H1 (cell line): ENCODE data around the gene SPEM1. TPM values are rescaled to one million over a fixed set of nuclear protein-coding genes. Genes with fewer than 3 reads are reported as not detected.

Source experiments
- CTCF ChIA-PET: fragments of 300-600 bp; sonication (Branson Sonifier 250); formaldehyde crosslinking; loops from one replicate; lab custom pipeline; 2021; ENCODE audit not compliant: partially characterized antibody; lab: Charles Lee
- POLR2A ChIA-PET: fragments of 300-600 bp; sonication (Branson Sonifier 250); formaldehyde crosslinking; loops from one replicate; lab custom pipeline; 2021; ENCODE audit warnings: inconsistent platforms; ENCODE audit not compliant: partially characterized antibody; lab: Charles Lee
- DNase-seq, 2 experiments: peaks; one replicate each; pipeline versions ENCODE4 v3.0.0 to v3.0.0-alpha.2; 2010 to 2022; ENCODE audit warnings: low spot score in 2 of 2, low read depth in 1 of 2, mixed read lengths in 1 of 2
- FAIRE-seq: peaks from 2 replicates; lab custom pipeline; 2011; peaks lifted over from hg19 to GRCh38; lab: Jason Lieb, UNC
- H2AFZ ChIP-seq: 2 replicates; pipeline ENCODE4 v1.8.1; 2012; ENCODE audit warnings: low read length, inconsistent platforms
- H2AK5ac ChIP-seq: 2 replicates; pipeline ENCODE4 v1.6.1; 2013; ENCODE audit warnings: low read depth, low read length
- H2BK120ac ChIP-seq: replicated peaks from 2 replicates; pipeline ENCODE3; 2013; ENCODE audit warnings: low read depth, low read length, inconsistent platforms
- H2BK12ac ChIP-seq: 2 replicates; pipeline ENCODE4 v1.6.1; 2013; ENCODE audit warnings: low read depth, low read length
- H2BK15ac ChIP-seq: 2 replicates; pipeline ENCODE4 v1.6.1; 2013; ENCODE audit warnings: low read length
- H2BK20ac ChIP-seq: 2 replicates; pipeline ENCODE4 v1.6.1; 2013; ENCODE audit warnings: low read length
- H2BK5ac ChIP-seq: 2 replicates; pipeline ENCODE4 v1.6.1; 2013; ENCODE audit warnings: low read depth, low read length
- H3K14ac ChIP-seq: 2 replicates; pipeline ENCODE4 v1.6.1; 2013; ENCODE audit warnings: inconsistent platforms; ENCODE audit not compliant: insufficient read length
- H3K18ac ChIP-seq: 2 replicates; pipeline ENCODE4 v1.6.1; 2013; ENCODE audit warnings: low read length; ENCODE audit errors: extremely low read depth
- H3K23ac ChIP-seq: 2 replicates; pipeline ENCODE4 v1.6.1; 2013; ENCODE audit warnings: inconsistent platforms; ENCODE audit not compliant: insufficient read length
- H3K23me2 ChIP-seq: 2 replicates; pipeline ENCODE4 v1.6.1; 2013; ENCODE audit warnings: low read depth, low read length
- H3K27ac ChIP-seq: 2 replicates; pipeline ENCODE4 v1.6.1; 2011; ENCODE audit warnings: low read depth, low read length, inconsistent platforms
- H3K27me3 ChIP-seq, 4 experiments: replicated peaks in 1 of 4; 1 replicate in 1 of 4; 2 replicates in 3 of 4; pipeline versions ENCODE4 v1.6.1 to v1.8.1; 2011 to 2013; ENCODE audit warnings: low read length in 3 of 4, mild to moderate bottlenecking in 3 of 4, inconsistent platforms in 2 of 4, mixed read lengths in 2 of 4, moderate library complexity in 1 of 4; ENCODE audit not compliant: control insufficient read depth in 3 of 4, insufficient read depth in 3 of 4; ENCODE audit errors: extremely low read depth in 1 of 4
- H3K36me3 ChIP-seq, 4 experiments: 2 replicates each; pipeline versions ENCODE4 v1.6.1 to v1.8.1; 2011 to 2013; ENCODE audit warnings: mild to moderate bottlenecking in 4 of 4, low read length in 3 of 4, moderate library complexity in 2 of 4, control low read depth in 1 of 4, inconsistent platforms in 1 of 4; ENCODE audit not compliant: insufficient read depth in 4 of 4, control insufficient read depth in 2 of 4
- H3K4ac ChIP-seq: replicated peaks from 2 replicates; pipeline ENCODE3; 2013; ENCODE audit warnings: low read length, low read depth, mixed read lengths, inconsistent platforms; ENCODE audit not compliant: insufficient read length
- H3K4me1 ChIP-seq, 4 experiments: replicated peaks in 1 of 4; 1 replicate in 1 of 4; 2 replicates in 3 of 4; pipeline versions ENCODE4 v1.6.1 to v1.8.1; 2011 to 2013; ENCODE audit warnings: low read length in 3 of 4, inconsistent platforms in 2 of 4, mixed read lengths in 1 of 4; ENCODE audit not compliant: insufficient read depth in 4 of 4, control insufficient read depth in 3 of 4
- H3K4me2 ChIP-seq, 2 experiments: 2 replicates each; pipeline versions ENCODE4 v1.6.1 to v1.8.1; 2011 to 2013; ENCODE audit warnings: low read depth in 2 of 2, low read length in 2 of 2, control low read depth in 1 of 2, inconsistent platforms in 1 of 2, mild to moderate bottlenecking in 1 of 2; ENCODE audit not compliant: insufficient read depth in 1 of 2
- H3K4me3 ChIP-seq, 4 experiments: fragments of 200-600, 300-600 bp in 1 of 4; sonication (generic), shearing (Covaris generic), sonication (Bioruptor Twin) in 1 of 4; 2 replicates each; pipeline versions ENCODE4 v1.5.1 to v1.8.1; 2011 to 2016; ENCODE audit warnings: low read length in 4 of 4, low read depth in 3 of 4, control low read depth in 2 of 4, inconsistent platforms in 2 of 4, mild to moderate bottlenecking in 2 of 4, mixed read lengths in 1 of 4, moderate library complexity in 1 of 4; ENCODE audit not compliant: insufficient read depth in 2 of 4; ENCODE audit errors: extremely low read depth in 1 of 4
- H3K56ac ChIP-seq: replicated peaks from 2 replicates; pipeline ENCODE3; 2013; ENCODE audit warnings: low read depth, mild to moderate bottlenecking, mixed read lengths, low read length, inconsistent platforms; ENCODE audit not compliant: insufficient read length
- H3K79me1 ChIP-seq: 2 replicates; pipeline ENCODE4 v1.6.1; 2013; ENCODE audit warnings: low read depth, low read length, control low read depth
- H3K79me2 ChIP-seq, 2 experiments: 2 replicates each; pipeline versions ENCODE4 v1.6.1 to v1.8.1; 2012 to 2013; ENCODE audit warnings: low read length in 2 of 2, mild to moderate bottlenecking in 2 of 2, inconsistent platforms in 1 of 2; ENCODE audit not compliant: insufficient read depth in 2 of 2, control insufficient read depth in 1 of 2
- H3K9ac ChIP-seq, 4 experiments: replicated peaks in 1 of 4; 1 replicate in 1 of 4; 2 replicates in 3 of 4; pipeline versions ENCODE4 v1.6.1 to v1.8.1; 2011 to 2013; ENCODE audit warnings: low read depth in 3 of 4, low read length in 3 of 4, control low read depth in 2 of 4, mild to moderate bottlenecking in 2 of 4, moderate library complexity in 2 of 4, inconsistent platforms in 1 of 4; ENCODE audit errors: extremely low read depth in 1 of 4
- H3K9me3 ChIP-seq, 2 experiments: 2 replicates each; pipeline versions ENCODE4 v1.6.1 to v1.8.1; 2012 to 2013; ENCODE audit warnings: mild to moderate bottlenecking in 2 of 2, moderate library complexity in 2 of 2, control low read depth in 1 of 2, inconsistent platforms in 1 of 2, low read depth in 1 of 2, low read length in 1 of 2, mixed read lengths in 1 of 2; ENCODE audit not compliant: insufficient read depth in 2 of 2
- H4K20me1 ChIP-seq, 2 experiments: replicated peaks in 1 of 2; 2 replicates each; pipeline versions ENCODE3 to v1.8.1; 2011 to 2013; ENCODE audit warnings: inconsistent platforms in 2 of 2, low read length in 2 of 2, mild to moderate bottlenecking in 1 of 2; ENCODE audit not compliant: insufficient read depth in 2 of 2, control insufficient read depth in 1 of 2
- H4K5ac ChIP-seq: 2 replicates; pipeline ENCODE4 v1.6.1; 2013; ENCODE audit warnings: low read length, low read depth, mixed read lengths, inconsistent platforms; ENCODE audit not compliant: insufficient read length
- H4K8ac ChIP-seq: 2 replicates; pipeline ENCODE4 v1.8.0; 2013; ENCODE audit warnings: mild to moderate bottlenecking, moderate library complexity, low read length, inconsistent platforms; ENCODE audit not compliant: insufficient read depth; ENCODE audit errors: extremely low read depth
- H4K91ac ChIP-seq: replicated peaks from 2 replicates; pipeline ENCODE3; 2013; ENCODE audit warnings: low read length, mixed read lengths, inconsistent platforms; ENCODE audit not compliant: insufficient read length
- BCL11A ChIP-seq, 2 experiments: IDR thresholded peaks; one replicate each; pipeline ENCODE4 v1.6.1; 2011; ENCODE audit warnings: low read depth in 2 of 2, low read length in 2 of 2, mild to moderate bottlenecking in 2 of 2
- CBX5 ChIP-seq: fragments of 300-800, 300-1000 bp; sonication (generic); IDR thresholded peaks from 2 replicates; pipeline ENCODE4 v1.7.1; 2016; ENCODE audit warnings: antibody characterized with exemption, low read length, low read depth
- CBX8 ChIP-seq: fragments of 300-800, 300-1000 bp; sonication (generic); IDR thresholded peaks from 2 replicates; pipeline ENCODE4 v1.7.1; 2016; ENCODE audit warnings: low read depth, low read length, borderline replicate concordance
- CREB1 ChIP-seq: IDR thresholded peaks from 2 replicates; pipeline ENCODE4 v1.6.1; 2012; ENCODE audit warnings: inconsistent platforms
- HDAC2 ChIP-seq, 2 experiments: fragments of 300-600 bp in 1 of 2; sonication (generic) in 1 of 2; IDR thresholded peaks; 2 replicates each; pipeline ENCODE4 v1.6.1; 2011 to 2012; ENCODE audit warnings: low read depth in 2 of 2, low read length in 2 of 2, mild to moderate bottlenecking in 2 of 2, moderate library complexity in 2 of 2, borderline replicate concordance in 1 of 2, inconsistent platforms in 1 of 2
- KDM5A ChIP-seq: fragments of 200-600 bp; IDR thresholded peaks from 2 replicates; pipeline ENCODE4 v1.7.1; 2012; ENCODE audit warnings: mild to moderate bottlenecking, low read length, inconsistent platforms, mixed read lengths
- NRF1 ChIP-seq: IDR thresholded peaks from 2 replicates; pipeline ENCODE4 v1.6.1; 2011; ENCODE audit warnings: mild to moderate bottlenecking, low read depth, low read length, improper control_type of control experiment
- SP2 ChIP-seq: IDR thresholded peaks from 2 replicates; pipeline ENCODE4 v1.6.1; 2012; ENCODE audit warnings: mild to moderate bottlenecking, low read length, inconsistent platforms
- WGBS, 2 experiments: shearing (Covaris generic) in 1 of 2; methylation state at CpG; one replicate each; pipeline versions ENCODE4 v1.1.6 to v1.1.7; 2013 to 2015; ENCODE audit warnings: low lambda C conversion rate in 2 of 2, mixed read lengths in 2 of 2, inconsistent platforms in 1 of 2, low coverage in 1 of 2, missing lambda C conversion rate in 1 of 2; ENCODE audit not compliant: insufficient replicate concordance in 2 of 2, insufficient coverage in 1 of 2, insufficient read length in 1 of 2; ENCODE audit errors: extremely low coverage in 1 of 2, missing lambda C conversion rate in 1 of 2; 5-methylcytosine and 5-hydroxymethylcytosine counted together
- polyA plus RNA-seq, 7 experiments: library from polyadenylated mRNA; depleted of rRNA in 3 of 7; stranded (reverse) in 5 of 7; unstranded in 2 of 7; fragments of >200 nt in 5 of 7; fragments of 200-250 nt in 2 of 7; gene quantifications; 1 replicate in 5 of 7; 2 replicates in 1 of 7; 4 replicates in 1 of 7; pipeline versions ENCODE4 v1.2.1 to v1.2.3, GENCODE V29; 2011 to 2013; ENCODE audit warnings: missing spikeins in 2 of 7, mixed read lengths in 2 of 7
- total RNA-seq: library from RNA; stranded (reverse); fragmentation: NEBNext Ultra II Directional; extraction: Animal tissue kit (Norgen Biotek cat#: 25700); gene quantifications from 2 replicates; pipeline ENCODE4 v1.2.1, GENCODE V29; 2021

SPEM1 gene
- total and polyA plus RNA-seq, 2 of the 8 experiments (the other 6 are each of a cell fraction or from before 2014, with no cell fraction given), result not detected

DNA sequence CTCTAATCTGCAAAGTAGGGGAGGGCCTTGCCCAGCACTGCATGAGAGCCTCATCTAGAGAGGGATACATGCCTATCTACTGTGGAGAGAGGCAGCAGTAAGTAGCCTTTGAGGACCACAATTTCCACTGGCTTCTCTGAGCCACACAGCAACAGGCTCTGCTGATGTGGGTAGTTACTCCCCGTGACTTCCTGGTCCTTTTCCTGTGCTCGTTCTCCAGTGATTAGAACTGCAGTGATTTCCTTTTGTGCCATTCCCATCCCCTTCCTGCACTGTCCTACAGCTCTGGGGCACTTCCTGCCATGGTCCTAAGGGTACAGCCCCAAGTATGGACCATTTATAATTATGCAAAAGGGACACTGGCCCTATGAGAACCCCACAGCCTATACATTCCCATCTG, 28.8 kb upstream of the SPEM1 start:
- H2AFZ ChIP-seq, result no peak overlapping the region
- no peak for TF ChIP-seq HDAC2 (IDR thresholded peaks at IDR 0.05; ENCODE audit: borderline replicate concordance in 1 of 2, low read depth in 2 of 2, low read length in 2 of 2)
- TF ChIP-seq KDM5A, result no peak
- TF ChIP-seq BCL11A (IDR thresholded peaks at IDR 0.05; ENCODE audit: low read depth in 2 of 2, low read length in 2 of 2), result no peak
- no peak for TF ChIP-seq CBX8
- TF ChIP-seq CREB1, result no peak
- TF ChIP-seq NRF1, result no peak
- TF ChIP-seq CBX5, result no peak
- no peak for TF ChIP-seq SP2
- H3K36me3 ChIP-seq, result peaks cover 0 to 30% (median 10%) of the 10 kb centered on the region in 4 experiments; a peak in 5 of 8 replicates
- H3K27me3 ChIP-seq, result no peaks in the 10 kb centered on the region
- H2BK12ac ChIP-seq, result no peak overlapping the region
- DNase-seq (no peak), FAIRE-seq (no peak)
- no peak overlapping the region for H3K27ac ChIP-seq
- peaks cover 0 to 9% (median 3%) of the 10 kb centered on the region in 4 experiments; a peak in 6 of 7 replicates for H3K4me1 ChIP-seq
- POLR2A ChIA-PET, result interaction anchor here (1.3 to 4.9 kb wide), 2 partner anchors 12 to 17 kb away, joined by 4 to 29 read pairs; partner anchors contain the start of gene TMEM256
- no peak overlapping the region for H3K4ac ChIP-seq
- no peak overlapping the region for H3K18ac ChIP-seq
- no peak overlapping the region for H4K8ac ChIP-seq
- no peak overlapping the region for H2BK120ac ChIP-seq
- no peaks in the 10 kb centered on the region for H3K79me2 ChIP-seq
- 93% methylated on average over 2 of the region's 2 CpGs; no CpG with 5 or more reads in 1 of the 2 experiments for WGBS, 2 experiments
- peaks cover 2 to 10% of the 10 kb centered on the region in 2 experiments for H4K20me1 ChIP-seq
- no peak overlapping the region for H3K4me2 ChIP-seq
- no peak overlapping the region for H2AK5ac ChIP-seq
- H4K5ac ChIP-seq, result no peak overlapping the region
- no peak overlapping the region for H2BK15ac ChIP-seq
- H2BK5ac ChIP-seq, result no peak overlapping the region
- no peak overlapping the region for H3K56ac ChIP-seq
- no peak overlapping the region for H3K4me3 ChIP-seq
- no peak overlapping the region for H3K9ac ChIP-seq
- H2BK20ac ChIP-seq, result no peak overlapping the region
- H3K9me3 ChIP-seq, result no peaks in the 10 kb centered on the region
- H3K79me1 ChIP-seq, result no peaks in the 10 kb centered on the region; the same call in 1 of the 2 replicates
- no peak overlapping the region for H3K23ac ChIP-seq
- no peak overlapping the region for H3K14ac ChIP-seq
- CTCF ChIA-PET, result interaction anchor here (1.5 to 2.8 kb wide), 2 partner anchors 65 to 170 kb away, joined by 5 to 8 read pairs; partner anchors contain the start of gene SENP3
- H3K23me2 ChIP-seq, result peaks cover 14% of the 10 kb centered on the region; the same call in 1 of the 2 replicates
- no peak overlapping the region for H4K91ac ChIP-seq
